IPS DF 4.7 (cell line): ENCODE results near the gene PLEKHG4B.

Source experiments
- DNase-seq: peaks from one replicate; pipeline ENCODE4 v3.0.0-alpha.2; 2013; ENCODE audit warnings: low spot score; ENCODE audit errors: extremely low read depth

Gene PLEKHG4B

DNA sequence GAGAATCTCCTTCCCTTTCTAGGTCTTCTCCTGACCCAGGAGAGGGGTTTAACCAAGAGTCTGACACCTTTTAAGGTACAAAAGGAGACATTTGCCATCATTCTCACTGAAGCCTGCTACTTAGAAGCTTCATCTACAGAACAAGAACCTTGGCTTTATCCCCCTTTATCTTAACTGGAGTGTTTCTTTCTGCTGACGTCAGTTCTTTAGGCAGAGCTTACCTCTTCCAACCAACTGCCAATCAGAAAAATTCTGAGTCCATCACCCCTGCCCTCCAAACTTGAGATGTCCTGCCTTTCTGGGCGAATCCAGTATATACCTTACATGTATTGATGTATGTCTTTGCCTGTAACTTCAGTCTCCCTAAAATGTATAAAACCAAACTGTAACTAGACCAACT lies 37.2 kb downstream of the PLEKHG4B start:
- no peak for DNase-seq

DNA sequence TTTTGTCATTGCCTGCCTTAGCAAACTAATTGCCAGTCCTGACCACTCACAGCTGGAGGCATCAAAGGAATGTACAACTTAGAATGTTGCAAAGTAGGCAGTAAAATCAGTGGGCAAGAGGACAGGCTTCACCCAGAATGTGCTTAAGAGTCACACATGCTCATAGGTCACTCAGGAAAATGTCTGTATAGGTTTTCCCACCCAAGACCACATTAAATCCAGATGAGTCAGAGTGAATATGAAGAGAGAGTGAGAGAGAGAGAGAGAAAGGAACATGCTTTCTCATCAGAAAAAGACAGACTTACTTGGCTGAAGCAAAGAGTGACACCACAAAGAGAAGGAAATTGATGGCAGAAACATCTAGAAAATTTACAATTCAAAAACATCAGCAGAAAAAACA lies 37.9 kb downstream of the PLEKHG4B start:
- no peak for DNase-seq

DNA sequence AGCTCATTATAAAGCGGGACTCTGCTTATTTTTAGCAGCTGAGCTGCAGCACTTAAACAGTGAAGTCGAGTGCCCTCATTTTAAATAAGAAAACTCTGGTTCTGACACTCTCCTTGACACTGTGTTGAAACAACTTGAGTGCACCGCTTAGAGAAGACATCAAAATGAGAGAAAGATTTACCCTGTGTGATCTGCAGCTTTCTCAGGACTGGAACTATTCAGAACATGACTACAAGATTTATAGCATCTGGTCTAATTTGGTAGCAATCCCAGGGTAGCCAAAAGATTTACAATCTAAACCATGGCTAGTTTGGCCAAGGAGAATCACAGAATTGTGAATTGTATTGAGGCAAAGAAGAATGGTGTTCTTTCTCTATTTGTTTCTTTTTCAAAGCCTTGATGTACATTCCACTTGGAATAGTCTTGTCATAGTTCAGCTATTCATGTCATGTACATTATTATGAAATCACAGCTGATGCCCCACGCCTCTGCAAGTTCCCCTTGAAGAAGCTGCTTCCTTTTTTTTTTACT lies 38.7 kb downstream of the PLEKHG4B start:
- DNase-seq: no peak

DNA sequence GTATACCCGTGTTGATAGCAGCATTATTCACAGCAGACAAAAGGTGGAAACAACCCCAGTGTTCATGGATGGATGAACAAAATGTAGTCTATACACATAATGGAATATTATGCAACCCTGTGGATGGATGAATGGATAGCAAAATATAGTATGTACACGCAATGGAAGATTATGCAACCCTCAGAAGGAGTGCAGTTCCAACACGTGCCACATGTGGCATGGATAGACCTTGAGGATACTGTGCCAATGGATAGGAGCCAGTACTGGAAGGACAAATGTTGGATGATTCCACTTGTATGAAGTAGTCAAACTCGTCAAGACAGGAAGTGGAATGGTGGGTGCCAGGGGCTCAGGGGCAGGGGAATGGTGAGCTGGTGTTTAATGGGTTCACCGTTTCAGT lies 44.9 kb downstream of the PLEKHG4B start:
- DNase-seq: no peak

GRCh38 chr5:137741-138140 lies 45.8 kb downstream of the PLEKHG4B start:
- DNase-seq: no peak

DNA sequence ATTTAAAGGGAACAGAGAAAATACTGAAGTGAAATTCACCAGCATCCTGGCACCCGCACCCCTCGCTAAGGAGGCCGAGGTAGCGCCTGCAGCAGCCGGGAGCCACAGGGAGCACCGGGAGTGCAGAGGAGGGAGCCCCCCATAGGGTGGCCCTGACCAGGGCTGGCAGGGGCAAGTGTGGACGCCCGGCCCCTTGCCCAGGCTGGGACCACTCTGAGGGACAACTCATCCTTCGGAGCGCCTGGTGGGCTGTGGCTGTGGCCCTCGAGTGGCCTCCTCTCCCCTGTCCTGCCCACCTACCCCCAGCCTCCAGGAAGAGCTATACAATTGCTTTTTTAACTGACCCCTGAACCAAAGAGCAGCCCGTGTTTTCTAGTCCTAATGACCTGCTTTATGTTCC lies 47.0 kb downstream of the PLEKHG4B start:
- DNase-seq: no peak

GRCh38 chr5:139579-140442 lies 47.8 kb downstream of the PLEKHG4B start:
- DNase-seq: no peak

DNA sequence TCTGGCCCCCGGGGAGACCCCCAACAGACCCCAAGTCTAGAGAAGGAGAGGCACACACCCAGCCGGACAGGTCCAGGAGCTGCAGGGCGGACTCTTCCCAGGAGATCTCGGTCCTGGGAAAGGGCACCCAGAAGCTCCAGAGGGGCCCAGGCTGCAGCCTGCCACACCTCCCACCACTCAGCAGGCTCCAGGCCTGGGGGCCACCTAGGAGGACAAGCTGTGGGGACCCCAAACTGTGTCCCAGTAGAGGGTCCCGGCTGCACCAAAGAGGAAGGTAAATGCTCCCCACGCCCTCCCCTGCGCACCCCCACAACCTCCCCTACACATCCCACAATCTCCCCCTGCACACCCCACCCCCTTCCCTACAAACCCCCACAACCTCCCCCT lies 48.5 kb downstream of the PLEKHG4B start:
- DNase-seq: no peak

DNA sequence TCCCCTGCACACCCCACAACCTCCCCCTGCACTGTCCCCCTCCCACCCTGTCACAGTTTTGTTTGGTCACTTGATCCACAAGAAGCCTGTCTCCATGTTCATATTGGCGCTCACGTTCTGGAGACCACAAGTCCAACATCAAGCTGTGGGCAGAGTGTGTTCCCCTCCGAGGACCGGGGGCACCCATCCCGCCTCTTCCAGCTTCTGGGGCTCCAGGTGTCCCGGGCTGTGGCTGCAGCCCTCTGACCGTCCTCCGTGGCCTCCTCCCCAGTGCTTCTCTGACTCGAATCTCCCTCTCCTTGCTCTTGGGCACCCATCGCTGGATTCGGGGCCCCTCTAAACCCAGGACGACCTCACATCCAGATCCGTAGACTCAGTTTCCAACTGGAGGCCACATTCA lies 49.2 kb downstream of the PLEKHG4B start:
- DNase-seq: no peak

DNA sequence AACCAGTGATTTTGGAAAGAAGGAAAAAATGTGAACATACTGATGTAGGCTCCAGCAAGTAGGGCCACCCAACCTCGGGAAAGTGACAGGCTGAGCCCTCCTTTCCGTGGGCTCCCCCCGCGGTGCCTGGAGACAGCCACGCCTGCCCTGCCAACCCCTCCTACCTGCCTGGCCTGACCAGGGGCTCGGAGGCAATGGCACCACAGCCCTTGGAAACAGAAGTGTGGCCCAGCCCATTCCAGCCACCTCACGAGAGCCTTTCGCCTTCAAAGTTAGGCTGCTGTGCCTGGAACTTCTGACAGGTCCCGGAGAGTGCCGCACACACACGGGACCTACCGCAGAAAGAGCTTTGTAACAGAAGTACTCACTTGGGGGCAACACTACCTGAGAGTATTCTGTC lies 49.8 kb downstream of the PLEKHG4B start:
- DNase-seq: no peak

- no peak for DNase-seq
Measured at GRCh38 chr5:142246-142810, 50.4 kb downstream of the PLEKHG4B start.

GRCh38 chr5:143041-143440 lies 51.1 kb downstream of the PLEKHG4B start:
- DNase-seq: no peak

GRCh38 chr5:144941-145340 lies 53.0 kb downstream of the PLEKHG4B start:
- DNase-seq: no peak

- DNase-seq: no peak
Measured at GRCh38 chr5:145585-146323, 53.8 kb downstream of the PLEKHG4B start.

DNA sequence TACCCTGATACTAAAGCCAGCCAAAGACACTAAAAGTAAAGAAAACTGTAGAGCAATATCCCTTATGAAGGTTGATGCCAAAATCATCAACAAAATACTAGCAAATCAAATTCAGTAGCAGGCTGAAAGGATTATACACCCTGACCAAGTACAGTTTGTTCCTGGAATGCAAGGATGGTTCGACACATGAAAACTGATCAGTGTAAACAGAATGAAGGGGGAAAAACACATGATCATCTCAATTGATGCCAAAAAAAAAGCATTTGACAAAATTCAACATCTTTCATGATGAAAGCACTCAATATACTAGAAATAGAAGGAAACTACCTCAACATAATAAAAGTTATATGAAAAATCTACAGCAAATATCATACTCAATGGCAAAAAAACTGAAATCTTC lies 55.8 kb downstream of the PLEKHG4B start:
- no peak for DNase-seq

DNA sequence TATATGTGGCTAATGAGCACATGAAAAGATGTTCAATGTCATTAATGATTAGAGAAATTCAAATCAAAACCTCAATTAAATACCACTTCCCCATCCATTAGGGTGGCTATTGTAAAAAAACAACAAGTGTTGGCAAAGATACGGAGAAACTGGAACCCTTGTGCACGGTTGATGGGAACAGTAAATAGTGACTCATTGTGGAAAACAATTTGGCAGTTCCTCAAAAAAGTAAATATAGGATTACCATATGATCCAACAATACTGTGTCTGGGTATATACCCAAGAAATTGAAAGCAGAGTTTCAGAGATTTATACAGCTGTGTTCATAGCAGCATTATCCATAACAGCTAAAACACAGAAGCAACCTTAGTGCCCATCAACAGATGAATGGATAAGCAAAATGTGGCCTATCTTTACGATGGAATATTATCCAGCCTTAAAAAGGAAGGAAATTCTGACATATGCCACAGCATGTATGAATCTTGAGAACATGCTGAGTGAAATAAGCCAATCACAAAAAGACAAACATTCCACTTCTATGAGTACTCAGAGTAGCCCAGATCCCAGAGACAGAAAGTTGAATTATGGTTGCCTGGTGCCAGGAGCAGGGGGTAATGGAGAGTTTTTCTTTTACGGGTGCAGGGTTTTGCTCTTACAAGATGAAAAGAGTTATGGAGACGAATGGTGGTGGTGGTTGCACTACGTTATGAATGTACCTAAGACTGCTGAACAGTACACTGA lies 57.9 kb downstream of the PLEKHG4B start:
- DNase-seq: no peak

GRCh38 chr5:150746-151145 lies 58.8 kb downstream of the PLEKHG4B start:
- no peak for DNase-seq

DNA sequence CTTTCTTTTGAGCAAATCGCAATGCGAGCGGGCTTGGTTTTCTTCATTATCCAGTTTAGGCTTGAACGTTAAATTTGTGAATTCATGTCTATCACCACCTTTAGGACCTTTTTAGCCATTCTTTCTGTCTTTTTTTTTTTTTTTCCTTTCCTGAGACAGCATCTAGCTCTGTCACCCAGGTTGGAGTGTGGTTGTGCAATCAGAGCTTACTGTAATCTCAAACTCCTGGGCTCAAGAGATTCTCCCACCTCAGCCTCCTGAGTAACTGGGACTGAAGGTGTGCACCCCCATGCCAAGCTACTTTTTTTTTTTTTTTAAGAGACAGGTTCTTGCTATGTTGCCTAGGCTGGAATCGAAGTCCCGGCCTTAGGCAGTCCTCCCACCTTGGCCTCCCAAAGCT lies 60.1 kb downstream of the PLEKHG4B start:
- no peak for DNase-seq

GRCh38 chr5:153256-153655 lies 61.3 kb downstream of the PLEKHG4B start:
- no peak for DNase-seq

GRCh38 chr5:154236-154635 lies 62.3 kb downstream of the PLEKHG4B start:
- no peak for DNase-seq

DNA sequence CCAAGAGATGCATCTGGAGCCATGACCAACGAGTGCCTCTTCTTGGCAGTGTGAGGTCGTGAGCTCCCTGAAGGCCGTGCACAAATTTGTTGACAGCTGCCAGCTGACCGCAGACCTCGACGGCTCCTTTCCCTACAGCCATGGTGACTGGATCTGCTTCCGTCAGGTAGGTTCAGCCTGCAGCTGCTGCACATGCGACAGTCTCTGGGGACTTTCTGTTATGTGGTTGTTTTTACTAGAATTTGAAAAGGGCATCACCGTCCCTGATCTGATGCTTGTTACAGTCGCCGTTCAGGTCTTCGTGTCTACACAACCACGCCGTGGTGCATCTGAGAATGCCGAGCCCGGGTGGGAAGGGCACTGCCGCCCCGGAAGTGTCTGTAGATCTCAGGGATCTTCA lies 62.9 kb downstream of the PLEKHG4B start:
- no peak for DNase-seq
